HG03108 (cell line): ENCODE data around the gene CLUH.
"Not testable (repeated sequence)": the region's sequence is repeated elsewhere in the genome, so short reads cannot be mapped to it uniquely, and the experiment has no call there.

Experiments used
- ATAC-seq: cut with Tn5 transposase; IDR thresholded peaks from one replicate; pipeline ENCODE4 v1.9.1; 2021; ENCODE audit warnings: moderate library complexity; ENCODE audit not compliant: unreplicated experiment

Gene CLUH

DNA sequence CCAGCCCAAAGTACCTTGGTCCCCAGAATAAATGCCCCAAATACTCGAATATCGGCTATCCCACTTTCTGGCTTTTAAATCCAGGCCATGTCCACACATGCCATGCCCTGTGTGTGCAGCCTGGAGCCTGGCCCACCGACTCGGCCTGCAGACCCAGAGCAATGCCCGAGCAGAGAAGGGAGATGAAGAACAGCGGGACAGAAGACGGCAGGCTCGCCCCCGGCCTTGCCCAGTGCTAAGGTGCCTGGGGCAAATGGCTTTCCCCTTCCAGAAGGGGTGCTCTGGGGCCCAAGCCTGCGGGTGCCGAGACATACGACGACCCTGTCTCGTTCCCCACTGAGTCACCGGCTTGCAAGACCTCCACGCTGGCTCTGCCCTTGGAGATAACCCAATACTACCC, 8.0 kb downstream of the CLUH start:
- no peak for ATAC-seq

GRCh38 chr17:2703181-2703580, 8.4 kb downstream of the CLUH start:
- ATAC-seq, result no peak

- ATAC-seq, result no peak
These were observed 9.4 kb downstream of the CLUH start for GRCh38 chr17:2701996-2702741.

DNA sequence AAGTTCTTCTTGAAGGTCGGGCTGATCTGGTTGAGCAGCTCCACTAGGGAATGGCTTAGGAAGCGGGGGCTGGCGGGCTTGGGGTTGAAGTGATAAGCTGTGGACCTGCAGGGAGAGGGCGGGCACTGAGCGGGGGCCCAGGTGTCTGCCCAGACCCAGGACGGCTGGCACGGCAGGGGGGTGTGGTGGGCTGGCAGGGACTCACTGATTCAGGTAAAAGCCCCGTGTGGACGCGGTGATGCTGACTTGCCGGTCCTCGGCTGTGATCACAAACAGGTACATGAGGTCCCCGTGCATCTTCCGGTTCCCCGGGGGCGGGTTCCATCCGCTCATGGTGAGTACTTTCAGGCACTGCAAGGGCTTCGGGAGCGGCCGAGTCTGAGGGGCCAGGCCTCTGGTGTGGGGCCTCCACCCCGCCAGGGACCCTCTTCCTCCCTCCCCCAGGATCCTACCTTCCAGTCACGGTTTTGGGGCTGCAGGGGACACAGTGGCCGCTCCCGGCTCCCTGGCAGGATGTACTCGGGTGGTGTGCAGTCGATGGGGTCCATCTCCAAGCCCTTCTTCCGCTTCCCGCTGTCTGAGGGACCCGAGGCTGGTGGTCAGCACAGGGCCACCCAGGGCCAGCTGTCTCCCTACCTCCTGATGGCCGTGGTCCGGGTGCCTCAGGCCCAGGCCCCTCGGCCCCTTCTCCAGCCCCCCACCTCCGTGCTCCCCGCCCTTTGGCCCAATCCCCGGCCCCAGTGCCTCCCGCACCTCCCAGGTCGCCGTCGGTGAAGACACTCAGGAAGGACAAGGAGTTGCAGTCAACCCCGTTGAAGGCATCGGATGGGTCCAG, 10.2 kb downstream of the CLUH start:
- no peak for ATAC-seq

- no peak for ATAC-seq
These were observed 10.9 kb downstream of the CLUH start for GRCh38 chr17:2700491-2701141.

DNA sequence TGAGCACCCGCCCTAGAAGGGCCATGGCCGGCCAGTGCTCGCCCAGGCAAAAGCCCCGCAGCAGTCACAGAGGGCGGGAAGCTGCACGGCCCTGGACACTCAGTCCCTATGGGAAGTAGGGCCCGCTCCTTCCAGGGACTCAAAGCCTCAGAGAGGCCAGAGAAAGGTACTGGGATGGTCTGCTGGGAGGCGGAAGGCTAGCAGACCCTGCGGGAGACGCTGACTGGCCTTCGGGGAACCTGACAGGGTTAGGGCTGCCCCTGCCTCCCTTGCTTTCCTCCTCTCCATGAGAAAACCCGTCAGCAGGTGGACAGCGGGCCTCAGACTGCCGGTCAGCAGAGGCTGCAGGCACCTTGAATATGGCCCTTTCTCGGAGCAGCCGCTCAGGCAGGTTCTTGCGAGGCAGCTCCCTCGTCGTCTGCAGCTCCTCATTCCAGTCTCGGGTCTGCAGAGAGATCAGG, 11.5 kb downstream of the CLUH start:
- no peak for ATAC-seq

DNA sequence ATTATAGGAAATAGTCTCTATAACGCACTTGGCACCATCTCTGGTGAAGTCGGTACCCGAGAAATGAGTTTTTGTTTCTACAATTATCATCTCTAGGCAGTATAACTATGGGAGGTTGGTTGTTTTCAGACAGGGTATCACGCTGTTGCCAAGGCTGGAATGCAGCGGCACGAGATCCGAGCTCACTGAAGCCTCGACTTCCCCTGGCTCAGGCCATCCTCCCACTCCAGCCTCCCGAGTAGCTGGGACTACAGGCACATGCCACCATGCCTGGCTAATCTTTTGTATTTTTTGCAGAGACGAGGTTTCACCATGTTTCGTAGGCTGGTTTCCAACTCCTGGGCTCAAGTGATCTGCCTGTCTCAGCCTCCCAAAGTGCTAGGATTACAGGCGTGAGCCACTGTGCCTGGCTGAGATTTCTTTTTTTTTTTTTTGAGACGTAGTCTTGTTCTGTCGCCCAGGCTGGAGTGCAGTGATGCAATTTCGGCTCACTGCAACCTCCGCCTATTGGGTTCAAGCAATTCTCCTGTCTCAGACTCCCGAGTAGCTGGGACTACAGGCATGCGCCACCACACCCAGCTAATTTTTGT, 12.3 kb downstream of the CLUH start:
- not testable (repeated sequence) for ATAC-seq

- ATAC-seq, result no peak
These were observed 13.9 kb downstream of the CLUH start for GRCh38 chr17:2697611-2698162.

- no peak for ATAC-seq
These were observed 15.4 kb downstream of the CLUH start for GRCh38 chr17:2695961-2696760.

DNA sequence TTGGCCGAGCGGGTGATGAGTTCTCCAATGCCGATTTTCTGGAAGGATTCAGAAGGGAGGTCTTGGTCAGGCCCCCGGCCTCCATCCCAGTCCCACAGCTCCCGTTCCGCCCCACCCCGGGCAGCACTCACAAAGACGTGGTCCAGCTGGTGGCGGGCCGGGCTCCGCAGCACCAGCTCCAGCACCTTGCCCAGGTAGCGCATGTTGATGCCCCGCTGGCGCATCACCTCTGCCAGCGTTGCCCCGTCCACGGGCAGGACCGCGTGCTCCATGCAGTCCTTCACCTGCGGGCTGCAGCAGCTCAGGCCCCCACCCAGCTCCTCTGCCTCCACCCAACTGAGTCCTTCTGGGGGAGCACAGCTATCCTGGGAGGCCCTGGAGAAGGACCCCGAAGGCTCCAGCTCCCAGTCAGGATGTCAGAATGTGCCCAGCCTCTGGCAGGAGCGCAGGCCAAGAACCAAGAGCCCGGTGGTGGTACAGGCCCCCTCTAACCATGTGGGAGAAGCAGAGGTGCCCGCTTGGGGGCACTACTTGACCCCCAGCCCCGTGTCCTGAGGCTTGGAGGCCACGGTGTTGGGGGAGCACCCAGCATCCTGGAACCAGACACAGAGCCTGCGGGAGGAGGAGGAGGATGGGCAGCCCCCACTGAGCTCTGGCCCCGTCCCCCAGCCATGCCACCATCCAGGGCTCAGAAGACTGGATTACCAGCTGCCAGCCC, 16.2 kb downstream of the CLUH start:
- no peak for ATAC-seq

DNA sequence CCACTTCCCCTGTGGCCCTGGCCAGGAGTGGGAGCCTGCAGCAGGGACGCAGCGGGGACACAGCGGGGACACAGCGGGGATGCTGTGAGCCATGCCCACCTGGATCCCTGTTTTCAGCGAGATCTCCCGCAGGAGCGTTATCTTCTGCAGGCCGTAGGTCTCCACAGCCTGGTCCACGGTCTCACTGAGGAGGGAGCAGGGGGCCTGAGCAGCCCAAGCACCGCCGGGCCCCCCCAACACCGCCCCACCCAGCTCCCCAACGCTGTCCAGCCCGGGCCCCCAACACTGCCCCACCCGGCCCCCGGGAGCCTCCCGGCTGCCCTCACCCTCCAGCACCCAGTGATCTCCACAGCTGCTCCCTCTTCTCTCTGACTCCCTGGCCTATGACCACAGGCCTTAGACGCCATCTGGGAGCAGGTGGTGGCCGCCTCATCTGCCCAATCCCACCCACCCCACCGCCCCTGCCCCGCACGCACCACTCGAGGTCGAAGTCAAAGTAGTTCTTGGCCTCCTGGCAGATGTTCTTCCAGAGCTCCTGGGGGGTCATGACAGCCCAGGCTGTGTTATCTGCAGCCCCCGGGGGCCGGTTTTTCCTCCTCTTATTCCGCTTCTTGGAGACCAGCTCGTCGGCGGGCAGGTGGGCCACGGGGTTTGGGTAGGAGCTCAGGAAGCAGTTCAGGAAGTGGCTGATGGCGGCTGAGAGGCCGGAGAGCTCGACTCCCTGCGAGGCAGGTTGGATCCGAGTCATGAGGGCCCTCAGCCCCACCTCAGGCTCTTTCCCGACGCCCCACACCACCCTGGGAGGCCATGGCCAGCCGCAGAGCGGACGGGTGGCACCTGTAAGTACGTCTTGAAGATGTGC, 17.0 kb downstream of the CLUH start:
- ATAC-seq, result no peak

GRCh38 chr17:2693561-2694380, 17.8 kb downstream of the CLUH start:
- ATAC-seq, result no peak

GRCh38 chr17:2692781-2693135, 18.8 kb downstream of the CLUH start:
- no peak for ATAC-seq

- no peak for ATAC-seq
These were observed 19.4 kb downstream of the CLUH start for GRCh38 chr17:2691965-2692780.

DNA sequence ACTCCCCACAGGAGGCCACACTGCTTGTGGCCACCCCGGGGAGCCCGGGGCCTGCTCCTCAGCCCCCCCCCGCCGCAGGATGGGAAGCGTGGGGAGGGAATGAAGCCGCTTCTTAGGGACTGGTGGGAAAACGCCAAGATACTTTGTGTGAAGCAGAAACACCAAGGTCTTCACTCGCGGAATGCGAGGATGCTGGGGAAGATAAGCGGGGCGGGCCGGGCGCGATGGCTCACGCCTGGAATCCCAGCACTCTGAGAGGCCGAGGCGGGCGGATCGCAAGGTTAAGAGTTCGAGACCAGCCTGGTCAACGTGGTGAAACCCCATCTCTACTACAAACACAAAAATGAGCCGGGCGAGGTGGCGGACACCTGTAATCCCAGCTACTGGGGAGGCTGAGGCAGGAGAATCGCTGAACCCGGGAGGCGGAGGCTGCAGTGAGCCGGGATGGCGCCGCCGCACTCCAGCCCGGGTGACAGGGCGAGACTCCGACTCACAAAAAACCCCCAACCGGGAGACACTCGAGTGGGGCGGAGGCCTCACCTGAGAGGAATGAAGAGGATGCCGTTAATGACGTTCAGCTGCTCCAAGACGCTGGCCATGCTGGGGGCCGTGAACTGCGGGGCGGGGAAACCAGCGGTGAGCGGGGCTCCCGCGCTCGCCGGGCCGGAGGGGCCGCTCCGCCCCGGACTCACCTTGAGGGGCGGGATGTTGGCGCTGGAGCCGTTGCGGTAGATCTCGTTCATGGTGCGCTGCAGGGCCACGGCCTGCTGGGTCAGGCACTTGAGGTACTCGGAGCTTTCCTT, 20.3 kb downstream of the CLUH start:
- no peak for ATAC-seq
